K562 (cell line): ENCODE data around the gene CSTF1. TPM values are rescaled to one million over a fixed set of nuclear protein-coding genes. Genes with fewer than 3 reads are reported as not detected.

ENCODE experiments used
- BCOR ChIP-seq: fragments of 450-650 bp; IDR thresholded peaks from 2 replicates; pipeline ENCODE4 v1.6.1; 2016
- BHLHE40 ChIP-seq: IDR thresholded peaks from 2 replicates; pipeline ENCODE4 v1.6.1; 2011; ENCODE audit warnings: low read length, improper control_type of control experiment
- CBFA2T2 ChIP-seq: fragments of 450-650 bp; conservative IDR thresholded peaks from 2 replicates; pipeline ENCODE4 v1.6.1; 2017; ENCODE audit warnings: mild to moderate bottlenecking
- CBFA2T3 ChIP-seq: fragments of 450-650 bp; IDR thresholded peaks from 2 replicates; pipeline ENCODE4 v1.6.1; 2017
- COPS2 ChIP-seq: fragments of 450-650 bp; conservative IDR thresholded peaks from 2 replicates; pipeline ENCODE4 v1.6.1; 2016; ENCODE audit warnings: mild to moderate bottlenecking, moderate library complexity
- CREB3L1 ChIP-seq: fragments of 450-650 bp; IDR thresholded peaks from 2 replicates; pipeline ENCODE4 v1.6.1; 2014; ENCODE audit warnings: low read depth, mild to moderate bottlenecking, moderate library complexity, borderline replicate concordance
- CREM ChIP-seq: IDR thresholded peaks from 2 replicates; pipeline ENCODE4 v1.6.1; 2014; ENCODE audit warnings: antibody characterized with exemption, low read depth
- CTBP1 ChIP-seq: fragments of 450-650 bp; IDR thresholded peaks from 2 replicates; pipeline ENCODE4 v1.6.1; 2016; ENCODE audit warnings: borderline replicate concordance
- ETV1 ChIP-seq: fragments of 450-650 bp; conservative IDR thresholded peaks from 2 replicates; pipeline ENCODE4 v1.6.1; 2016; ENCODE audit warnings: missing genetic modification characterization, control low read depth, low read depth, missing compliant biosample characterization
- FOXJ2 ChIP-seq: fragments of 200-800 bp; sonication (Bioruptor generic); IDR thresholded peaks from 2 replicates; pipeline ENCODE4 v1.6.1; 2016; ENCODE audit warnings: missing genetic modification characterization, missing compliant biosample characterization
- GABPB1 ChIP-seq: sonication (generic); formaldehyde crosslinking; IDR thresholded peaks from 2 replicates; pipeline ENCODE4 v1.8.0; 2022; ENCODE audit warnings: mild to moderate bottlenecking, missing genetic modification reagents
- MTF1 ChIP-seq: fragments of 250-450 bp; sonication (Bioruptor Pico); IDR thresholded peaks from 2 replicates; pipeline ENCODE4 v1.9.0; 2021; ENCODE audit warnings: moderate library complexity, mild to moderate bottlenecking, inconsistent platforms, borderline replicate concordance
- NCOR1 ChIP-seq: fragments of 450-650 bp; IDR thresholded peaks from 2 replicates; pipeline ENCODE4 v1.6.1; 2016; ENCODE audit warnings: mild to moderate bottlenecking, moderate library complexity
- NFYB ChIP-seq: IDR thresholded peaks from 2 replicates; pipeline ENCODE4 v1.6.1; 2011; ENCODE audit warnings: mild to moderate bottlenecking, moderate library complexity; ENCODE audit not compliant: insufficient read length; ENCODE audit errors: extremely low read depth
- RHOXF2B ChIP-seq: fragments of 250-450 bp; sonication (Bioruptor Pico); conservative IDR thresholded peaks from 2 replicates; pipeline ENCODE4 v1.5.1; 2021
- SMAD4 ChIP-seq: fragments of 250-450 bp; sonication (Bioruptor Pico); conservative IDR thresholded peaks from 2 replicates; pipeline ENCODE4 v1.8.0; 2021; ENCODE audit warnings: inconsistent platforms, mild to moderate bottlenecking, moderate library complexity
- TCF7L2 ChIP-seq: fragments of 150-350 bp; IDR thresholded peaks from 2 replicates; pipeline ENCODE4 v1.6.1; 2016; ENCODE audit warnings: low read depth, mild to moderate bottlenecking, low read length, moderate library complexity
- USF2 ChIP-seq: sonication (generic); formaldehyde crosslinking; IDR thresholded peaks from 2 replicates; pipeline ENCODE4 v1.5.0; 2020; ENCODE audit warnings: missing genetic modification reagents
- XRCC5 ChIP-seq: fragments of 200-400 bp; formaldehyde crosslinking; IDR thresholded peaks from 2 replicates; pipeline ENCODE4 v1.6.1; 2017; ENCODE audit warnings: low read depth, mild to moderate bottlenecking, low read length
- ZBED1 ChIP-seq: IDR thresholded peaks from 2 replicates; pipeline ENCODE4 v1.6.1; 2014
- ZNF174 ChIP-seq: fragments of 250-450 bp; sonication (Bioruptor Pico); IDR thresholded peaks from 2 replicates; pipeline ENCODE4 v1.4.0; 2020; ENCODE audit warnings: mild to moderate bottlenecking
- ZNF592 ChIP-seq: fragments of 450-650 bp; IDR thresholded peaks from 2 replicates; pipeline ENCODE4 v1.6.1; 2017; ENCODE audit warnings: antibody characterized with exemption, mild to moderate bottlenecking
- ZNF695 ChIP-seq: fragments of 450-650 bp; formaldehyde crosslinking; IDR thresholded peaks from 2 replicates; pipeline ENCODE4 v1.4.0; 2020; ENCODE audit warnings: mild to moderate bottlenecking, moderate library complexity
- ZNF766 ChIP-seq: fragments of 200-800 bp; sonication (Bioruptor generic); conservative IDR thresholded peaks from 2 replicates; pipeline ENCODE4 v1.6.1; 2016; ENCODE audit warnings: missing genetic modification characterization, missing compliant biosample characterization
- ZNF780A ChIP-seq: fragments of 250-450 bp; sonication (Bioruptor Pico); IDR thresholded peaks from 2 replicates; pipeline ENCODE4 v1.5.0; 2021; ENCODE audit warnings: mild to moderate bottlenecking
- polyA plus RNA-seq, 8 experiments: library from polyadenylated mRNA; depleted of rRNA in 4 of 8; stranded (reverse) in 5 of 8; unstranded in 3 of 8; fragments of >200 nt; fragmentation: Nextera tagmentation in 2 of 8; fragmentation: Illumina TruSeq in 1 of 8; extraction: Ambion mirVana in 2 of 8; extraction: Trizol in 1 of 8; gene quantifications; 2 replicates each; pipeline versions ENCODE4 v1.2.1 to v1.2.3, GENCODE V29; 2011 to 2014; ENCODE audit warnings: inconsistent platforms in 1 of 8, missing spikeins in 1 of 8
- total RNA-seq, 7 experiments: library from RNA; depleted of rRNA in 6 of 7; stranded (reverse); fragments of >200 nt in 6 of 7; fragmentation: Illumina TruSeq in 2 of 7; extraction: Trizol in 2 of 7; gene quantifications; 2 replicates each; pipeline versions ENCODE4 v1.2.1 to v1.2.3, GENCODE V29; 2011 to 2021; ENCODE audit warnings: low replicate concordance in 1 of 7

The CSTF1 gene
- total and polyA plus RNA-seq, 9 of the 15 experiments (the other 6 are each of a cell fraction or from before 2014, with no cell fraction given) = 30.8 to 110 (median 53.4) TPM

- TF ChIP-seq ZNF592 (peak; percentile 94), GABPB1 (CRISPR knock-in tag) (peak; percentile 38; the same call in 1 of the 2 replicates), ZNF780A (CRISPR knock-in tag) (no peak), CBFA2T3 (peak; percentile 100), FOXJ2 (tag) (peak; percentile 51; the same call in 1 of the 2 replicates), COPS2 (no peak), NFYB (no peak), SMAD4 (CRISPR knock-in tag) (peak; percentile 95), MTF1 (no peak), ETV1 (0 out of 2 replicates have a peak, but pooled peaks have one; percentile 44), RHOXF2B (CRISPR knock-in tag) (no peak), CBFA2T2 (peak; percentile 99), BCOR (peak; percentile 79), ZNF174 (CRISPR knock-in tag) (no peak), BHLHE40 (peak; percentile 59), USF2 (peak; percentile 85), ZNF695 (CRISPR knock-in tag) (no peak), CREB3L1 (0 out of 2 replicates have a peak, but pooled peaks have one; percentile 40), TCF7L2 (peak; percentile 9; the same call in 1 of the 2 replicates), CTBP1 (peak; percentile 95), ZNF766 (CRISPR knock-in tag) (peak; percentile 79), CREM (peak; percentile 78), XRCC5 (peak; percentile 42; the same call in 1 of the 2 replicates), ZBED1 (peak; percentile 86; the same call in 1 of the 2 replicates), NCOR1 (peak; percentile 98)
Measured at GRCh38 chr20:56362833-56363413, 29.5 kb upstream of the CSTF1 start (continued).
